HepG2 (cell line): Measurements from ENCODE around the gene MAP3K9. TPM values are rescaled to one million over a fixed set of nuclear protein-coding genes. Genes with fewer than 3 reads are reported as not detected.

Experiments
- DR1 ChIP-seq: sonication (generic); formaldehyde crosslinking; IDR thresholded peaks from 2 replicates; pipeline ENCODE4 v1.8.0; 2021; ENCODE audit warnings: mild to moderate bottlenecking, missing genetic modification reagents, inconsistent platforms
- FOSL1 ChIP-seq: sonication (generic); formaldehyde crosslinking; IDR thresholded peaks from 2 replicates; pipeline ENCODE4 v1.9.0; 2021; ENCODE audit warnings: missing genetic modification reagents, borderline replicate concordance
- FOXP4 ChIP-seq: sonication (generic); formaldehyde crosslinking; IDR thresholded peaks from 2 replicates; pipeline ENCODE4 v1.4.0; 2020; ENCODE audit warnings: missing genetic modification reagents
- GABPA ChIP-seq, 2 experiments: IDR thresholded peaks; 2 replicates each; pipeline ENCODE4 v1.6.1; 2011 to 2016; ENCODE audit warnings: low read depth in 2 of 2, low read length in 1 of 2, missing biosample characterization in 1 of 2, missing genetic modification characterization in 1 of 2
- HNF1A ChIP-seq, 2 experiments: sonication (generic) in 1 of 2; formaldehyde crosslinking in 1 of 2; IDR thresholded peaks; 2 replicates each; pipeline versions ENCODE4 v1.4.0 to v1.6.1; 2016 to 2020; ENCODE audit warnings: borderline replicate concordance in 1 of 2, low read depth in 1 of 2, mild to moderate bottlenecking in 1 of 2, missing genetic modification reagents in 1 of 2
- IKZF5 ChIP-seq: IDR thresholded peaks from 2 replicates; pipeline ENCODE4 v1.6.1; 2018; ENCODE audit warnings: missing genetic modification reagents, mild to moderate bottlenecking, missing compliant biosample characterization
- MTF2 ChIP-seq: sonication (generic); formaldehyde crosslinking; IDR thresholded peaks from 2 replicates; pipeline ENCODE4 v1.5.0; 2020; ENCODE audit warnings: missing genetic modification reagents, borderline replicate concordance
- PAF1 ChIP-seq: IDR thresholded peaks from 2 replicates; pipeline ENCODE4 v1.6.1; 2016; ENCODE audit warnings: missing genetic modification reagents, missing compliant biosample characterization
- PHF20 ChIP-seq: sonication (generic); formaldehyde crosslinking; IDR thresholded peaks from 2 replicates; pipeline ENCODE4 v1.5.0; 2020; ENCODE audit warnings: mild to moderate bottlenecking, missing genetic modification reagents
- PITX1 ChIP-seq: sonication (generic); formaldehyde crosslinking; IDR thresholded peaks from 2 replicates; pipeline ENCODE4 v1.5.1; 2020; ENCODE audit warnings: mild to moderate bottlenecking, missing genetic modification reagents
- ZNF646 ChIP-seq: sonication (generic); formaldehyde crosslinking; IDR thresholded peaks from 2 replicates; pipeline ENCODE4 v1.9.0; 2021; ENCODE audit warnings: mild to moderate bottlenecking, missing genetic modification reagents
- ZNF792 ChIP-seq: IDR thresholded peaks from 2 replicates; pipeline ENCODE4 v1.6.1; 2016
- polyA plus RNA-seq, 8 experiments: library from polyadenylated mRNA; depleted of rRNA in 3 of 8; stranded (reverse) in 7 of 8; unstranded in 1 of 8; fragments of >200 nt; fragmentation: Illumina TruSeq in 4 of 8; extraction: Trizol in 4 of 8; gene quantifications; 2 replicates each; pipeline versions ENCODE4 v1.2.1 to v1.2.3, GENCODE V29; 2011 to 2016; ENCODE audit warnings: low read depth in 4 of 8, missing spikeins in 1 of 8, mixed read lengths in 1 of 8; ENCODE audit not compliant: insufficient read depth in 1 of 8
- total RNA-seq, 5 experiments: library from RNA; depleted of rRNA; stranded (reverse); fragments of >200 nt; fragmentation: Illumina TruSeq; extraction: Trizol; gene quantifications; 2 replicates each; pipeline ENCODE4 v1.2.3, GENCODE V29; 2016; ENCODE audit warnings: low read depth in 1 of 5

Gene MAP3K9
- total and polyA plus RNA-seq, 2 of the 13 experiments (the other 11 are each of a cell fraction or from before 2014, with no cell fraction given) = 4.3 to 4.5 TPM

- TF ChIP-seq MTF2 = no peak
- no peak for TF ChIP-seq GABPA (IDR thresholded peaks at IDR 0.05; ENCODE audit: low read depth, low read length)
- no peak; the same call in 1 of the 2 replicates for TF ChIP-seq GABPA (CRISPR knock-in tag; IDR thresholded peaks at IDR 0.05; ENCODE audit: low read depth)
- no peak for TF ChIP-seq PAF1 (CRISPR knock-in tag)
- TF ChIP-seq FOSL1 = no peak
- TF ChIP-seq ZNF792 (CRISPR knock-in tag) = no peak
- peak; percentile 95 for TF ChIP-seq PITX1 (CRISPR knock-in tag)
- TF ChIP-seq ZNF646 (CRISPR knock-in tag) = no peak
- peak; percentile 73; the same call in 1 of the 2 replicates for TF ChIP-seq IKZF5
- peak; percentile 31; the same call in 1 of the 2 replicates for TF ChIP-seq PHF20 (CRISPR knock-in tag)
- TF ChIP-seq FOXP4 (CRISPR knock-in tag) = peak; percentile 72
- peak; percentile 98 for TF ChIP-seq HNF1A (IDR thresholded peaks at IDR 0.05; ENCODE audit: low read depth)
- peak; percentile 99 for TF ChIP-seq HNF1A (CRISPR knock-in tag; IDR thresholded peaks at IDR 0.05; ENCODE audit: borderline replicate concordance)
- TF ChIP-seq DR1 = no peak
Observed at GRCh38 chr14:70753518-70753953, 55.8 kb downstream of the MAP3K9 start (continued).
